HCT116 (cell line): ENCODE measurements around the gene CEBPB. TPM values are rescaled to one million over a fixed set of nuclear protein-coding genes. Genes with fewer than 3 reads are reported as not detected.

Source experiments
- ATAC-seq: fragments of 200-7000 bp; cut with Tn5 transposase; 2 replicates; pipeline ENCODE4 v1.9.1; 2020; ENCODE audit warnings: mild to moderate bottlenecking, moderate library complexity
- BruUV-seq: library from RNA; stranded (reverse); fragments of 400-500 nt; replicated peaks from 2 replicates; lab custom pipeline; 2021; lab: Mats Ljungman, UMichigan
- CTCF ChIA-PET: fragments of 300-600 bp; sonication (Branson Sonifier 250); formaldehyde crosslinking; loops from one replicate; lab custom pipeline; 2021; ENCODE audit warnings: antibody characterized with exemption; lab: Charles Lee
- POLR2A ChIA-PET: fragments of 300-600, 350-600 bp; sonication (Branson Sonifier 250); formaldehyde crosslinking; loops from one replicate; lab custom pipeline; 2021; ENCODE audit warnings: antibody characterized with exemption; lab: Charles Lee
- RAD21 ChIA-PET, 2 experiments: fragments of 300-600 bp; sonication (Branson Sonifier 250); formaldehyde crosslinking; loops; one replicate each; lab custom pipeline; 2023; ENCODE audit warnings: low total read pairs in 2 of 2; ENCODE audit not compliant: uncharacterized antibody in 2 of 2, unreplicated experiment in 2 of 2, low non-redundant PET in 1 of 2; lab: Charles Lee
- DNase-seq: peaks from one replicate; pipeline ENCODE4 v3.0.0-alpha.2; 2010; ENCODE audit warnings: low read depth, low spot score
- H2AFZ ChIP-seq: fragments of 200-600 bp; shearing (Covaris generic), sonication (generic); 2 replicates; pipeline ENCODE4 v1.6.1; 2017; ENCODE audit warnings: low read depth, mixed run types, mixed read lengths, antibody characterized with exemption, low read length; ENCODE audit not compliant: poor library complexity, severe bottlenecking
- H3K27ac ChIP-seq: 2 replicates; pipeline ENCODE4 v1.5.1; 2012; ENCODE audit warnings: low read depth, low read length
- H3K27me3 ChIP-seq: fragments of 200-600 bp; sonication (generic); 2 replicates; pipeline ENCODE4 v1.6.1; 2016; ENCODE audit warnings: mixed run types, low read length, mixed read lengths; ENCODE audit not compliant: insufficient read depth
- H3K36me3 ChIP-seq, 2 experiments: fragments of 200-500 bp in 1 of 2; fragments of 200-600 bp in 1 of 2; sonication (Bioruptor generic) in 1 of 2; sonication (generic) in 1 of 2; 2 replicates each; pipeline versions ENCODE4 v1.5.1 to v1.6.1; 2014 to 2016; ENCODE audit warnings: low read length in 2 of 2, inconsistent platforms in 1 of 2, mixed read lengths in 1 of 2, mixed run types in 1 of 2; ENCODE audit not compliant: insufficient read depth in 2 of 2, control insufficient read depth in 1 of 2
- H3K4me1 ChIP-seq, 2 experiments: fragments of 200-600 bp in 1 of 2; sonication (generic) in 1 of 2; 2 replicates each; pipeline versions ENCODE4 v1.5.1 to v1.6.1; 2012 to 2017; ENCODE audit warnings: low read length in 2 of 2, inconsistent platforms in 1 of 2, mild to moderate bottlenecking in 1 of 2, mixed read lengths in 1 of 2, mixed run types in 1 of 2, moderate library complexity in 1 of 2; ENCODE audit not compliant: insufficient read depth in 2 of 2, control insufficient read depth in 1 of 2
- H3K4me2 ChIP-seq: fragments of 200-600 bp; sonication (generic); 2 replicates; pipeline ENCODE4 v1.6.1; 2017; ENCODE audit warnings: mixed run types, low read length, mixed read lengths
- H3K4me3 ChIP-seq, 2 experiments: fragments of 200-600 bp in 1 of 2; sonication (generic) in 1 of 2; replicated peaks in 1 of 2; 2 replicates each; pipeline ENCODE4 v1.5.1; 2011 to 2016; ENCODE audit warnings: low read length in 2 of 2, control low read depth in 1 of 2, low read depth in 1 of 2, mild to moderate bottlenecking in 1 of 2, mixed read lengths in 1 of 2, mixed run types in 1 of 2
- H3K79me2 ChIP-seq: fragments of 200-600 bp; sonication (generic); 2 replicates; pipeline ENCODE4 v1.6.1; 2017; ENCODE audit warnings: mild to moderate bottlenecking, mixed run types, low read length, moderate library complexity, mixed read lengths; ENCODE audit not compliant: insufficient read depth
- H3K9ac ChIP-seq: fragments of 200-600 bp; sonication (generic); 2 replicates; pipeline ENCODE4 v1.6.1; 2016; ENCODE audit warnings: low read length, mixed read lengths
- H3K9me2 ChIP-seq: fragments of 200-600 bp; sonication (generic), shearing (Covaris generic); 2 replicates; pipeline ENCODE4 v1.6.1; 2017; ENCODE audit warnings: mixed run types, mild to moderate bottlenecking, moderate library complexity; ENCODE audit not compliant: insufficient read depth
- H3K9me3 ChIP-seq, 2 experiments: fragments of 200-500 bp in 1 of 2; fragments of 200-600 bp in 1 of 2; sonication (Bioruptor generic) in 1 of 2; sonication (generic) in 1 of 2; 2 replicates each; pipeline ENCODE4 v1.6.1; 2014 to 2017; ENCODE audit warnings: low read length in 2 of 2, mixed read lengths in 2 of 2, inconsistent platforms in 1 of 2, low read depth in 1 of 2, mild to moderate bottlenecking in 1 of 2, mixed run types in 1 of 2, moderate library complexity in 1 of 2; ENCODE audit not compliant: control insufficient read depth in 1 of 2, insufficient read depth in 1 of 2
- H4K20me1 ChIP-seq: fragments of 200-600 bp; sonication (generic), shearing (Covaris generic); 2 replicates; pipeline ENCODE4 v1.6.1; 2017; ENCODE audit warnings: mixed run types, mild to moderate bottlenecking, moderate library complexity; ENCODE audit not compliant: insufficient read depth
- CBX3 ChIP-seq: IDR thresholded peaks from 2 replicates; pipeline ENCODE4 v1.6.1; 2012; ENCODE audit warnings: low read depth
- CEBPB ChIP-seq: IDR thresholded peaks from 2 replicates; pipeline ENCODE4 v1.6.1; 2012; ENCODE audit warnings: low read depth
- EZH2phosphoT487 ChIP-seq: fragments of 200-600 bp; IDR thresholded peaks from 2 replicates; pipeline ENCODE4 v1.6.1; 2018; ENCODE audit warnings: antibody characterized with exemption, borderline replicate concordance
- POLR2A ChIP-seq: IDR thresholded peaks from 2 replicates; pipeline ENCODE4 v1.7.0; 2011; ENCODE audit warnings: borderline replicate concordance; ENCODE audit not compliant: insufficient read depth, insufficient read length; ENCODE audit errors: extremely low read depth
- ZBTB33 ChIP-seq: IDR thresholded peaks from 2 replicates; pipeline ENCODE4 v1.6.1; 2011; ENCODE audit warnings: mild to moderate bottlenecking, low read length, moderate library complexity; ENCODE audit not compliant: insufficient replicate concordance; ENCODE audit errors: extremely low read depth
- ZFX ChIP-seq: fragments of 450-650 bp; IDR thresholded peaks from 2 replicates; pipeline ENCODE4 v1.6.1; 2017
- intact Hi-C: fragments of 100-400 bp; cut with micrococcal nuclease; formaldehyde crosslinking; loops from 2 replicates; pipeline ENCODE4 v1.10.0; 2022
- total RNA-seq: library from RNA; stranded (reverse); gene quantifications from one replicate; pipeline ENCODE4 v1.2.1, GENCODE V29; 2021; ENCODE audit not compliant: unreplicated experiment
- TF ChIP-seq, protein P1 (sequence below): IDR thresholded peaks from 2 replicates; pipeline ENCODE4 v1.6.1; 2012; ENCODE audit warnings: low read depth
- TF ChIP-seq, protein P2 (sequence below): IDR thresholded peaks from 2 replicates; pipeline ENCODE4 v1.6.1; 2012

CEBPB gene
- total RNA-seq, 1 experiment from 2014 or later: 113 TPM

DNA sequence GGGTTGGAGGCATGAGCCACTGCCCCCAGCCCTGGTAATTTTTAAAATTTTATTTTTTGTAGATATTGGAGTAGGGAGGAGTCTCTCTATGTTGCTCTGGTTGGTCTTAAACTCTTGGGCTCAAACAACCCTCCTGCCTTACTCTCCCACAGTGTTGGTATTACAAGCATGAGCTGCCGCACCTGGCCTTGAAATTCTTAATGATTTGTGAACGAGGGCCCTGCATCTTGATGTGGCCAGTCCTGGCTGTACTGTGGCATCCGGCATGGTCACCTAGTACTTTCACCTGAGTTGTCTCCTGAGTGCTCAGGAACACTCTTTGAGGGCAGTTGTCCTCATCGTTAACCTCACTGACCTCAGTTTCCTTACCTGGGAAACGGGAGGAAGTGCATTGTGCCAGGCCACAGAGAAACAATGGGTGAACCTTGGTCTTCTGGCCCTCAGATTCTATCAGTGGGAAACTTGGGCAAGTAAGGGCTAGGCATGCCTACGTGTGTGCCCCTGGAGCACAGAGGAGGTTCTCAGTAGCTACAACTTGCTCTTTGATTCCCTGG, 19.5 kb downstream of the CEBPB start:
- H3K27me3 ChIP-seq: no peaks in the 10 kb centered on the region
- intact Hi-C loops: no loop called here
- ATAC-seq (no peak), DNase-seq (no peak)
- H3K9me3 ChIP-seq: no peaks in the 10 kb centered on the region
- H3K27ac ChIP-seq: no peak overlapping the region
- H3K9ac ChIP-seq: no peak overlapping the region
- no peaks in the 10 kb centered on the region for H4K20me1 ChIP-seq
- no peaks in the 10 kb centered on the region for H3K79me2 ChIP-seq
- H2AFZ ChIP-seq: no peak overlapping the region
- RAD21 ChIA-PET: no interaction called here
- no TSS peak for BruUV-seq
- H3K36me3 ChIP-seq: no peaks in the 10 kb centered on the region
- no peak overlapping the region for H3K4me3 ChIP-seq
- no peaks in the 10 kb centered on the region; a peak in 1 of 4 replicates for H3K4me1 ChIP-seq
- CTCF ChIA-PET: no interaction called here
- TF ChIP-seq, protein P1, sequence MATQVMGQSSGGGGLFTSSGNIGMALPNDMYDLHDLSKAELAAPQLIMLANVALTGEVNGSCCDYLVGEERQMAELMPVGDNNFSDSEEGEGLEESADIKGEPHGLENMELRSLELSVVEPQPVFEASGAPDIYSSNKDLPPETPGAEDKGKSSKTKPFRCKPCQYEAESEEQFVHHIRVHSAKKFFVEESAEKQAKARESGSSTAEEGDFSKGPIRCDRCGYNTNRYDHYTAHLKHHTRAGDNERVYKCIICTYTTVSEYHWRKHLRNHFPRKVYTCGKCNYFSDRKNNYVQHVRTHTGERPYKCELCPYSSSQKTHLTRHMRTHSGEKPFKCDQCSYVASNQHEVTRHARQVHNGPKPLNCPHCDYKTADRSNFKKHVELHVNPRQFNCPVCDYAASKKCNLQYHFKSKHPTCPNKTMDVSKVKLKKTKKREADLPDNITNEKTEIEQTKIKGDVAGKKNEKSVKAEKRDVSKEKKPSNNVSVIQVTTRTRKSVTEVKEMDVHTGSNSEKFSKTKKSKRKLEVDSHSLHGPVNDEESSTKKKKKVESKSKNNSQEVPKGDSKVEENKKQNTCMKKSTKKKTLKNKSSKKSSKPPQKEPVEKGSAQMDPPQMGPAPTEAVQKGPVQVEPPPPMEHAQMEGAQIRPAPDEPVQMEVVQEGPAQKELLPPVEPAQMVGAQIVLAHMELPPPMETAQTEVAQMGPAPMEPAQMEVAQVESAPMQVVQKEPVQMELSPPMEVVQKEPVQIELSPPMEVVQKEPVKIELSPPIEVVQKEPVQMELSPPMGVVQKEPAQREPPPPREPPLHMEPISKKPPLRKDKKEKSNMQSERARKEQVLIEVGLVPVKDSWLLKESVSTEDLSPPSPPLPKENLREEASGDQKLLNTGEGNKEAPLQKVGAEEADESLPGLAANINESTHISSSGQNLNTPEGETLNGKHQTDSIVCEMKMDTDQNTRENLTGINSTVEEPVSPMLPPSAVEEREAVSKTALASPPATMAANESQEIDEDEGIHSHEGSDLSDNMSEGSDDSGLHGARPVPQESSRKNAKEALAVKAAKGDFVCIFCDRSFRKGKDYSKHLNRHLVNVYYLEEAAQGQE: no peak
- TF ChIP-seq ZFX (no peak), EZH2phosphoT487 (no peak)
- POLR2A ChIA-PET: no interaction called here
- no peaks in the 10 kb centered on the region for H3K9me2 ChIP-seq
- H3K4me2 ChIP-seq: no peak overlapping the region

DNA sequence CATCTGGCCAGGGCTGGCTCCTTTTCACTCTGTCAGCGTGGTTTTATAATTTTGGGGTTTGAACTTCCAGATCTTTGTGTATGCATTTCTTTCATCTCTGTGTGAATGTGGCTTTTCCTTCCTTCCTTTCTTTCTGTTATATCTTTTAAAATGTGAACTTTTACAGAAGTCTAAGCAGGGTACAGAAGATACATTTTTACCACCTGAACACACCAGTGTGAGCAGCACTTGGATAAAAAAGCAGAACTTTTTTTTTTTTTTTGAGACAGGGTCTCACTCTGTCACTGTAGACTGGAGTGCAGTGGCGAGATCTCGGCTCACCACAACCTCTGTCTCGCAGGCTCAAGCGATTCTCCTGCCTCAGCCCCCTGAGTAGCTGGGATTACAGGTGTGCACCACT, 20.5 kb downstream of the CEBPB start:
- no peaks in the 10 kb centered on the region for H3K9me3 ChIP-seq
- BruUV-seq: no TSS peak
- no peaks in the 10 kb centered on the region for H4K20me1 ChIP-seq
- no peak overlapping the region for H3K4me3 ChIP-seq
- H3K79me2 ChIP-seq: no peaks in the 10 kb centered on the region
- intact Hi-C loops: no loop called here
- no peak overlapping the region for H3K4me2 ChIP-seq
- ChIA-PET POLR2A (no interaction called here), CTCF (no interaction called here), RAD21 (no interaction called here)
- DNase-seq (no peak), ATAC-seq (no peak)
- H2AFZ ChIP-seq: no peak overlapping the region
- H3K27ac ChIP-seq: no peak overlapping the region
- H3K9ac ChIP-seq: no peak overlapping the region
- H3K9me2 ChIP-seq: no peaks in the 10 kb centered on the region
- H3K4me1 ChIP-seq: no peaks in the 10 kb centered on the region; a peak in 1 of 4 replicates
- H3K36me3 ChIP-seq: no peaks in the 10 kb centered on the region
- H3K27me3 ChIP-seq: no peaks in the 10 kb centered on the region
- TF ChIP-seq CEBPB (no peak), POLR2A (no peak), CBX3 (no peak), ZBTB33 (no peak)
- TF ChIP-seq, protein P1: no peak
- TF ChIP-seq, protein P2, sequence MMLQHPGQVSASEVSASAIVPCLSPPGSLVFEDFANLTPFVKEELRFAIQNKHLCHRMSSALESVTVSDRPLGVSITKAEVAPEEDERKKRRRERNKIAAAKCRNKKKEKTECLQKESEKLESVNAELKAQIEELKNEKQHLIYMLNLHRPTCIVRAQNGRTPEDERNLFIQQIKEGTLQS: no peak
